GM13977 (cell line): ENCODE measurements around the gene DIP2B.

Experiments
- DNase-seq: peaks from one replicate; pipeline ENCODE4 v3.0.0; 2012; ENCODE audit warnings: low spot score
- in situ Hi-C: fragments of 300-500 bp; cut with MboI; formaldehyde crosslinking; loops from one replicate; pipeline ENCODE4 v1.12.0; 2022; ENCODE audit warnings: low sequenced_read_pairs, low pct_unique_long_range_greater_than_20kb, mixed read lengths, inconsistent platforms; ENCODE audit not compliant: unreplicated experiment
- TF ChIP-seq, protein P1 (sequence below): IDR thresholded peaks from 2 replicates; pipeline ENCODE4 v1.5.1; 2012; ENCODE audit warnings: mild to moderate bottlenecking, control low read depth; ENCODE audit not compliant: insufficient read depth; ENCODE audit errors: extremely low read depth, missing control alignments

The DIP2B gene

DNA sequence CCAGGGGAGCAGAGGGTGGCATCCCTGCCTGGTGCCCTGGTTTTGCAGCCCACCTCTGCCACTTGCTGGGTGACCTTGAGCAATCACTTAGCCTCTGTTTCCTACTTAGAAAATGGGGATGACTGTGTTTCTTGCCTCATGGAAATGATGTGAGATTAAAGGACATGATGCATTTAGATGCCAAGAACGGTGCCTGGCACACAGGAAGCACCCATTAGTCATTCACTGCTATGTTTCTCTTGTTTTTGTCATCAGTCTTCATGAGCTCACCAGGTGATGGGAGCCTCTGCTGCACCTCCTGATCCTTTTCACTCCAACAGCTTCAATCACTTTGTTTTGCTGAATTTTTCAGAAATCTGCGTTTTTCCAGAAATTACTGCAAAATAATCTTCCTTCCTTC, 235.5 kb downstream of the DIP2B start:
- TF ChIP-seq, protein P1, sequence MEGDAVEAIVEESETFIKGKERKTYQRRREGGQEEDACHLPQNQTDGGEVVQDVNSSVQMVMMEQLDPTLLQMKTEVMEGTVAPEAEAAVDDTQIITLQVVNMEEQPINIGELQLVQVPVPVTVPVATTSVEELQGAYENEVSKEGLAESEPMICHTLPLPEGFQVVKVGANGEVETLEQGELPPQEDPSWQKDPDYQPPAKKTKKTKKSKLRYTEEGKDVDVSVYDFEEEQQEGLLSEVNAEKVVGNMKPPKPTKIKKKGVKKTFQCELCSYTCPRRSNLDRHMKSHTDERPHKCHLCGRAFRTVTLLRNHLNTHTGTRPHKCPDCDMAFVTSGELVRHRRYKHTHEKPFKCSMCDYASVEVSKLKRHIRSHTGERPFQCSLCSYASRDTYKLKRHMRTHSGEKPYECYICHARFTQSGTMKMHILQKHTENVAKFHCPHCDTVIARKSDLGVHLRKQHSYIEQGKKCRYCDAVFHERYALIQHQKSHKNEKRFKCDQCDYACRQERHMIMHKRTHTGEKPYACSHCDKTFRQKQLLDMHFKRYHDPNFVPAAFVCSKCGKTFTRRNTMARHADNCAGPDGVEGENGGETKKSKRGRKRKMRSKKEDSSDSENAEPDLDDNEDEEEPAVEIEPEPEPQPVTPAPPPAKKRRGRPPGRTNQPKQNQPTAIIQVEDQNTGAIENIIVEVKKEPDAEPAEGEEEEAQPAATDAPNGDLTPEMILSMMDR: no peak
- DNase-seq: no peak
- in situ Hi-C loops: no loop called here

DNA sequence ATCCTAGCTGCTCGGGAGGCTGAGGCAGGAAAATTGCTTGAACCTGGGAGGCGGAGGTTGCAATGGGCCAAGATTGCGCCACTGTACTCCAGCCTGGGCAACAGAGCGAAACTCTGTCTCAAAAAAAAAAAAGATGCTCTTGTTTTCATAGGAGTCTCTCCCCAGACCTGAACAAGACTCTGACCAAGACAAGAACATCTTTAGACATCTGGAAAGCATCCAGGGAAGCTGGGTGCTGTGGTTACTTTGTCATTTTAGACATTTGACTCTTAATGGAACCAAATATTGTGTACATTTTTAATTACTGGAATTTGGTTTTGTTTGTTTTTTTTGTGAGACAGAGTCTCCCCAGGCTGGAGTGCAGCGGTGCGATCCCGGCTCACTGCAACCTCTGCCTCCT, 238.0 kb downstream of the DIP2B start:
- in situ Hi-C loops: no loop called here
- TF ChIP-seq, protein P1: no peak
- no peak for DNase-seq

DNA sequence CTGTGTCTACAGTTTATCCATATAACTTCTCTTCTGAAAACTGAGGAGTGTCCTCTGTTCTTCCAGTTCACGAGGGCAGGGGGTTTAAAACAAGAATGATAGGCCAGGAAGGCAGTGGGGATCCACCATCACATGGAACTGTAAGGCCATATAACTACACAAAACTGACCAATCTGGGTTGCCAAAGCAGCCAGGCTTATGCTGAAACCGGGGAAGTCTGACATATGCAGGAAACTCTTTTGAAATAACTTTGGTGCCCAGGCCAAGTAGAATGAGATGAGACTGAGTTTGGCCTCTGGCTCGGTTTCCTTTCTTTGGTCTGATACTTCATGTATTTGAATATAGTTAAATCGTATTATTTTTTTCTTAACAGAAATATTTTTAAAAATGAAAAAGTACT, 241.1 kb downstream of the DIP2B start:
- no peak for DNase-seq
- in situ Hi-C loops: no loop called here
- TF ChIP-seq, protein P1: no peak

DNA sequence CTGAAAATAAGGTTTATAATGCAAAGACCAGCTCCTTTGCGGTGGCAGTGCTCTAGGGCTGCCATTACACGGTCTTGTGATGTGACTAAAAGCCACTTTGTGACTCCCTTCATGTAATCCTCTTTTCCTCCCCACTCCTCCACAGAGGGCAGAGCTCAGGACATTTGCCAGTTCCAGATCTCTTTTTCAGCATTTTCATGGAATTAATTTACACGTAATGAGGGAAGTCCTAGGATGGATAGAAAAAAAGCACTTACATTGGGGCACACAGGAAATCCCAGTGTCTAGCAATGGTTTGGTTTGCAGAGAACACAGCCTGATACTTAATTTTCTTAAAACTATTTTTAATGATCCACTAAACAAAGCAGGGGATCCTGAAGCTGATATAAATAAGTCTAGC, 241.6 kb downstream of the DIP2B start:
- no peak for DNase-seq
- in situ Hi-C loops: no loop called here
- TF ChIP-seq, protein P1: no peak

DNA sequence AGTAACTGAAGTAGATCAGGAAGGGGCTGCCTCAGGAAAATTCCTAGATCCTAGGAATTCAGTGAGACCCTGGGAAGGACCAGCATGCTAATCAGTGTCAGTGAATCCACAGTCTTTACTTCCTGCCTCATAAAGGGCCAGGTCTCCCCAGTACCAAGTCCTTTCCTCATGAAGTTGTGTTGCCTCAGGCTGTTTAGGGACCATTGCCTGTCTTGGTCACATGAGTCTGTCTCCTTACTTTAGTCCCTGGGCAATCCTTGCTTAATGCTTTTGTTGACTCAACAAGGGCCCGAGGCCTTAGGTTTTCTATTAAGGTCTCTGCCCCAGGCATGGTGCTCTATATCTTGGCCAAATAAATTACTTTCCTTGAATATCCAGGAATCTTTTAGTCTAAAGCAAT, 243.0 kb downstream of the DIP2B start:
- no peak for DNase-seq
- in situ Hi-C loops: no loop called here
- TF ChIP-seq, protein P1: no peak

DNA sequence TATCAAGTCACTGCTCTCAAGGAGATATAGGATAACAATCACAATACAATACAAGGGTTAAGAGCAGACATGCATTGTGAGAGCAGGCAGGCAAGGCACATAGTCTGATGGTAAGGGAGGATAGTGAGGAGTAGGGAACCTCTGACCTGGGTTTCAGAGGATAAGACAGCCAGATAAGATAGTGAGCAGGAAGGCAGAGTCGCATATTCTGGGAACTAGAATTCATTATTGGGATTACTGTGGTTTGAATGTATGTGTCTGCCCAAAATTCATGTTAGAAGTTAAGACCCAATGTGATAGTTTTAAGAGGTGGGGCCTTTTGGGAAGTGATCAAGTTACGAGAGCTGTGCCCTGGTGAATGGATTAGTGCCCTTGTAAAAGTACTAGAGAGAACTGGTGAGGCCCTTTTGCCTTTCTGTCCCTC, 244.7 kb downstream of the DIP2B start:
- in situ Hi-C loops: no loop called here
- no peak for DNase-seq
- TF ChIP-seq, protein P1: no peak

DNA sequence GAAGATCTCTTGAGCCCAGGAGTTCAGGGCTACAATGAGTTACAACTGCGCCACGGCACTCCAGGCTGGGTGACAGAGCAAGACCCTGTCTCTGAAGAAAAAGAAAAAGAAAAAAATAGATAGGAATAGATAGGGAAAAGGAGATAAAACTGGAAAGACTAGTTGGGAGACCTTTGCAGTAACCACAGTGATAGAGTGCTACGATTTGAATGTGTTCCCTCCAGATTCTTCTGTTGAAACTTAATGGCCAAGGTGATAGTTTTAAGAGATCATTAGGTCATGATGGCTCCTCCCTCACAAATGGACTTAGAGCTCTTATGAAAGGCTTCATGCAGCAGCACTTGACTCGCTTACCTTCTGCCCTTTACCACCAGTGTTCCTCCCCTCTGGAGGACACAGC, 245.6 kb downstream of the DIP2B start:
- in situ Hi-C loops: no loop called here
- DNase-seq: no peak
- TF ChIP-seq, protein P1: no peak
